HFFc6 (cell line): ENCODE measurements around the gene PDE5A. TPM values are rescaled to one million over a fixed set of nuclear protein-coding genes. Genes with fewer than 3 reads are reported as not detected.
"Not testable (repeated sequence)": the region's sequence is repeated elsewhere in the genome, so short reads cannot be mapped to it uniquely, and the experiment has no call there.

Experiments used
- DNase-seq: peaks from one replicate; pipeline ENCODE4 v3.0.0-alpha.2; 2018
- H3K27ac Mint-ChIP-seq: 2 replicates; pipeline ENCODE4 v1.8.0; 2020; ENCODE audit warnings: mild to moderate bottlenecking, mixed read lengths
- H3K27me3 Mint-ChIP-seq: 2 replicates; pipeline ENCODE4 v1.8.0; 2021; ENCODE audit warnings: mild to moderate bottlenecking, moderate library complexity, mixed read lengths; ENCODE audit not compliant: insufficient read depth
- H3K36me3 Mint-ChIP-seq: 2 replicates; pipeline ENCODE4 v1.8.0; 2021; ENCODE audit warnings: low read depth, mixed read lengths
- H3K4me1 Mint-ChIP-seq: 2 replicates; pipeline ENCODE4 v1.8.0; 2020; ENCODE audit warnings: low read depth, mixed read lengths
- H3K4me3 Mint-ChIP-seq: 2 replicates; pipeline ENCODE4 v1.8.0; 2020; ENCODE audit warnings: mild to moderate bottlenecking, moderate library complexity, mixed read lengths
- H3K9me3 Mint-ChIP-seq: 2 replicates; pipeline ENCODE4 v1.8.0; 2020; ENCODE audit warnings: mild to moderate bottlenecking, mixed read lengths
- total RNA-seq, 6 experiments: library from RNA; stranded (reverse); fragmentation: NEBNext Ultra II Directional; extraction: Animal tissue kit (Norgen Biotek cat#: 25700); gene quantifications; 2 replicates in 1 of 6; 3 replicates in 5 of 6; pipeline ENCODE4 v1.2.3, GENCODE V29; 2021
- TF ChIP-seq, protein P1 (sequence below): fragments of 200-600 bp; sonication (generic); IDR thresholded peaks from 2 replicates; pipeline ENCODE4 v1.5.0; 2021; ENCODE audit warnings: antibody characterized with exemption, mild to moderate bottlenecking

PDE5A gene
- total RNA-seq, 6 experiments from 2014 or later, result 13.3 to 23.2 (median 18.6) TPM

- H3K4me1 Mint-ChIP-seq, H3K9me3 Mint-ChIP-seq, H3K4me3 Mint-ChIP-seq, H3K27ac Mint-ChIP-seq, H3K27me3 Mint-ChIP-seq: not testable (repeated sequence)
- H3K36me3 Mint-ChIP-seq, result peaks cover 17% of the 10 kb centered on the region
- DNase-seq, result peak; percentile 5
- TF ChIP-seq, protein P1, sequence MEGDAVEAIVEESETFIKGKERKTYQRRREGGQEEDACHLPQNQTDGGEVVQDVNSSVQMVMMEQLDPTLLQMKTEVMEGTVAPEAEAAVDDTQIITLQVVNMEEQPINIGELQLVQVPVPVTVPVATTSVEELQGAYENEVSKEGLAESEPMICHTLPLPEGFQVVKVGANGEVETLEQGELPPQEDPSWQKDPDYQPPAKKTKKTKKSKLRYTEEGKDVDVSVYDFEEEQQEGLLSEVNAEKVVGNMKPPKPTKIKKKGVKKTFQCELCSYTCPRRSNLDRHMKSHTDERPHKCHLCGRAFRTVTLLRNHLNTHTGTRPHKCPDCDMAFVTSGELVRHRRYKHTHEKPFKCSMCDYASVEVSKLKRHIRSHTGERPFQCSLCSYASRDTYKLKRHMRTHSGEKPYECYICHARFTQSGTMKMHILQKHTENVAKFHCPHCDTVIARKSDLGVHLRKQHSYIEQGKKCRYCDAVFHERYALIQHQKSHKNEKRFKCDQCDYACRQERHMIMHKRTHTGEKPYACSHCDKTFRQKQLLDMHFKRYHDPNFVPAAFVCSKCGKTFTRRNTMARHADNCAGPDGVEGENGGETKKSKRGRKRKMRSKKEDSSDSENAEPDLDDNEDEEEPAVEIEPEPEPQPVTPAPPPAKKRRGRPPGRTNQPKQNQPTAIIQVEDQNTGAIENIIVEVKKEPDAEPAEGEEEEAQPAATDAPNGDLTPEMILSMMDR, result peak; percentile 51
These were observed 165.9 kb downstream of the PDE5A start for GRCh38 chr4:119462733-119463132.

DNA sequence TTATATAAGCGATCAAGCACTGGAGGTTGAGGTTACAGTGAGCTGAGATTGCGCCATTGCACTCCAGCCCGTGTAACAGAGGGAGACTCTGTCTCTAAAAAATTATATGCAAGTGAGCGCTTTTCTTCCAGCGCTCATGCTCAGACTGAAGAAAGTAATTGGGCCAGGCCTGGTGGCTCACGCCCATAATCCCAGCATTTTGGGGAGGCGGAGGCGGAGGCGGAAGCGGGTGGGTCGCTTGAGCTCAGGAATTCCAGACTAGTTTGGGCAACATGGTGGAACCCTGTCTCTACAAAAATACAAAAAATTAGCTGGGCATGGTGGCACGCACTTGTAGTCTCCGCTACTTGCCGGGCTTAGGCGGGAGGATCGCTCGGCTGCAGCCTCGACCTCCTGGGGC, 172.9 kb downstream of the PDE5A start:
- H3K4me1 Mint-ChIP-seq, H3K36me3 Mint-ChIP-seq, H3K9me3 Mint-ChIP-seq, DNase-seq, H3K27me3 Mint-ChIP-seq: not testable (repeated sequence)
- 0 out of 2 replicates have a peak overlapping the region, but pooled peaks have one; percentile 36 for H3K27ac Mint-ChIP-seq
- H3K4me3 Mint-ChIP-seq, result peak overlapping the region; percentile 92

- Mint-ChIP-seq H3K27ac (peak overlapping the region; percentile 99), H3K4me3 (peak overlapping the region; percentile 92)
- H3K27me3 Mint-ChIP-seq, H3K4me1 Mint-ChIP-seq, H3K9me3 Mint-ChIP-seq, H3K36me3 Mint-ChIP-seq: not testable (repeated sequence)
- TF ChIP-seq, protein P1, result peak; percentile 25; the same call in 1 of the 2 replicates
- peak; percentile 95 for DNase-seq
These were observed 173.9 kb downstream of the PDE5A start for GRCh38 chr4:119454491-119455270.

DNA sequence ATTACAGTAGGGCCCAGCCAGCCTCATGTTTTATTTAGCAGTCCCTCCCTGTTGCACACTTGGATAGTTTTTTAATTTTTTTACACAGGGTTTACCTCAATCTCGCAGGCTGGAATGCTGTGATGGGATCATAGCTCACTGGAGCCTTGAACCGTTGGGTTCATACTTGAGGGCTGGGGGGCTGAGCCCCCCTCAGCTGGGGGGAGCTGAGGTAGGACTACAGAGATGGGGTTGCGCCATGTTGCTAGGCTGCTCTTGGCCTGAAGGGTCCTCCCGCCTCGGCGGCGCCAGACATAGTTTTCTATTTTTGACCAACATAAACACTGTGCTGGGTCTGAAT, 174.5 kb downstream of the PDE5A start:
- not testable (repeated sequence) for DNase-seq, H3K4me1 Mint-ChIP-seq, H3K9me3 Mint-ChIP-seq, H3K27me3 Mint-ChIP-seq, H3K36me3 Mint-ChIP-seq
- Mint-ChIP-seq H3K27ac (peak overlapping the region; percentile 99), H3K4me3 (peak overlapping the region; percentile 92)

DNA sequence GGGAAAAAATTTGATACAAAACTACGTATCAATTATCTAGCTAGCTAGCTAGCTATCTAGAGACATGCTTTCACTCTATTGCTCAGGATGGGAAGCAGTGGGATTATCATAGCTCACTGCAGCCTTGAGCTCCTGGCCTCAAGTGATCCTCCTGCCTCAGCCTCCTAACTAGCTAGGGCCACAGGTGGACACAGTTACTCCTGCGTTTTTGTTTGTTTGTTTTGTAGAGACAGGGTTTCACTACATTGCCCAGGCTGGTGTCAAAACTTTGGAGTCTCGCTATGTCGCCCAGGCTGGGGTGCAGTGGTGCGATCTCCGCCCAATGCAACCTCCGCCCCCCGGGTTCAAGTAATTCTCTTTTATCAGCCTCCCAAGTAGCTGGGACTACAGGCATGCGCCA, 175.3 kb downstream of the PDE5A start:
- not testable (repeated sequence) for H3K36me3 Mint-ChIP-seq, H3K4me3 Mint-ChIP-seq, H3K4me1 Mint-ChIP-seq, DNase-seq, H3K27ac Mint-ChIP-seq, H3K27me3 Mint-ChIP-seq, H3K9me3 Mint-ChIP-seq

- not testable (repeated sequence) for H3K4me1 Mint-ChIP-seq, H3K27me3 Mint-ChIP-seq, H3K9me3 Mint-ChIP-seq, DNase-seq, H3K36me3 Mint-ChIP-seq, H3K4me3 Mint-ChIP-seq, H3K27ac Mint-ChIP-seq
These were observed 178.8 kb downstream of the PDE5A start for GRCh38 chr4:119449851-119450250.
